Endothelial cell of umbilical vein (primary cell): ENCODE results near the gene CEP83.

ENCODE experiments used
- CTCF ChIP-seq, 2 donors: IDR thresholded peaks; 1 replicate in 1 of 2; 2 replicates in 1 of 2; pipeline ENCODE4 v1.5.1; 2011; ENCODE audit warnings: low read length in 2 of 2, mild to moderate bottlenecking in 2 of 2, moderate library complexity in 2 of 2, control low read depth in 1 of 2, inconsistent platforms in 1 of 2, low read depth in 1 of 2; ENCODE audit not compliant: insufficient read depth in 1 of 2; ENCODE audit errors: extremely low read depth in 1 of 2
- EZH2 ChIP-seq: IDR thresholded peaks from 2 replicates; pipeline ENCODE4 v1.6.1; 2012; ENCODE audit warnings: borderline replicate concordance, low read depth, mild to moderate bottlenecking, moderate library complexity, low read length, inconsistent platforms; ENCODE audit not compliant: severe bottlenecking

- no peak for TF ChIP-seq EZH2
- no peak for TF ChIP-seq CTCF (IDR thresholded peaks at IDR 0.05; ENCODE audit: extremely low read depth in 1 of 2, insufficient read depth in 1 of 2, low read depth in 1 of 2, low read length in 2 of 2)
These were observed 119.1 kb downstream of the CEP83 start for GRCh38 chr12:94340573-94340972.
